NOMO-1 treated with DMSO at 0.1 percent for 48 hours (cell line): ENCODE measurements around the gene STXBP5.

Experiments used
- DNase-seq: peaks from one replicate; lab custom pipeline; 2025; ENCODE audit not compliant: unreplicated experiment; lab: John Stamatoyannopoulos, UW

STXBP5 gene

GRCh38 chr6:147204060-147204785, at the start of gene STXBP5:
Gene STXBP5, plus strand, starts transcription at chr6:147204417. Its CDS starts 116 bp downstream, at chr6:147204533.
- peak; percentile 27 for DNase-seq

- DNase-seq: no peak
These were observed 49.8 kb upstream of the STXBP5 start for GRCh38 chr6:147154454-147154853.

- DNase-seq: no peak
These were observed 48.0 kb upstream of the STXBP5 start for GRCh38 chr6:147156218-147156617.

- DNase-seq: no peak
These were observed 47.3 kb upstream of the STXBP5 start for GRCh38 chr6:147156799-147157382.

- DNase-seq: peak; percentile 26
These were observed 46.3 kb upstream of the STXBP5 start for GRCh38 chr6:147157930-147158329.

- DNase-seq: peak; percentile 89
These were observed 45.3 kb upstream of the STXBP5 start for GRCh38 chr6:147158881-147159280.

GRCh38 chr6:147159536-147160374, 44.5 kb upstream of the STXBP5 start:
- no peak for DNase-seq

- DNase-seq: no peak
These were observed 43.6 kb upstream of the STXBP5 start for GRCh38 chr6:147160593-147160992.

GRCh38 chr6:147161253-147161973, 42.8 kb upstream of the STXBP5 start:
- DNase-seq: no peak

- DNase-seq: no peak
These were observed 42.2 kb upstream of the STXBP5 start for GRCh38 chr6:147161974-147162495.

- DNase-seq: no peak
These were observed 39.5 kb upstream of the STXBP5 start for GRCh38 chr6:147164761-147165160.

GRCh38 chr6:147166360-147166944, 37.8 kb upstream of the STXBP5 start:
- DNase-seq: peak; percentile 16

- DNase-seq: no peak
These were observed 37.2 kb upstream of the STXBP5 start for GRCh38 chr6:147166992-147167391.

- DNase-seq: no peak
These were observed 36.4 kb upstream of the STXBP5 start for GRCh38 chr6:147167576-147168461.

- DNase-seq: no peak
These were observed 34.7 kb upstream of the STXBP5 start for GRCh38 chr6:147169529-147169928.

- DNase-seq: no peak
These were observed 33.9 kb upstream of the STXBP5 start for GRCh38 chr6:147170269-147170668.

- DNase-seq: no peak
These were observed 31.1 kb upstream of the STXBP5 start for GRCh38 chr6:147173140-147173539.

GRCh38 chr6:147173675-147174308, 30.4 kb upstream of the STXBP5 start:
- DNase-seq: no peak

- DNase-seq: no peak
These were observed 27.4 kb upstream of the STXBP5 start for GRCh38 chr6:147176795-147177194.
